Right atrium auricular region (tissue), 2 donors: ENCODE measurements around the gene PRCD. TPM values are rescaled to one million over a fixed set of nuclear protein-coding genes. Genes with fewer than 3 reads are reported as not detected.

Experiments used
- DNase-seq: peaks from one replicate; pipeline ENCODE4 v3.0.0-alpha.2; 2019; ENCODE audit warnings: low spot score
- H3K27ac ChIP-seq, 2 donors: fragments of 200-600 bp; sonication (generic); 1 replicate in 1 of 2; 2 replicates in 1 of 2; pipeline ENCODE4 v1.5.1; 2016 to 2019
- H3K27me3 ChIP-seq, 2 donors: fragments of 200-600 bp; sonication (generic); one replicate each; pipeline versions ENCODE4 v1.5.1 to v1.6.0; 2017 to 2019
- H3K36me3 ChIP-seq: fragments of 200-600 bp; sonication (generic); one replicate; pipeline ENCODE4 v1.5.1; 2016
- H3K4me1 ChIP-seq, 2 donors: fragments of 200-600 bp; sonication (generic); one replicate each; pipeline versions ENCODE4 v1.5.1 to v1.6.0; 2017 to 2019
- H3K4me3 ChIP-seq, 2 donors: fragments of 200-600 bp; sonication (generic); 1 replicate in 1 of 2; 2 replicates in 1 of 2; pipeline ENCODE4 v1.5.1; 2017 to 2019; ENCODE audit warnings: mild to moderate bottlenecking in 1 of 2, moderate library complexity in 1 of 2
- H3K9me3 ChIP-seq, 2 donors: fragments of 200-600 bp; sonication (generic); one replicate each; pipeline ENCODE4 v1.5.1; 2019
- total RNA-seq, 2 donors: library from RNA; depleted of rRNA; stranded (reverse); fragments of >200 nt; gene quantifications; one replicate each; pipeline ENCODE4 v1.1.0, GENCODE V29; 2016
- TF ChIP-seq, protein P1 (sequence below), 2 donors: fragments of 200-600 bp; sonication (generic); IDR thresholded peaks; one replicate each; pipeline ENCODE4 v1.5.1; 2019; ENCODE audit warnings: antibody characterized with exemption in 2 of 2

PRCD gene
- total RNA-seq, 2 donors from 2014 or later: 2.1 to 3.5 TPM

DNA sequence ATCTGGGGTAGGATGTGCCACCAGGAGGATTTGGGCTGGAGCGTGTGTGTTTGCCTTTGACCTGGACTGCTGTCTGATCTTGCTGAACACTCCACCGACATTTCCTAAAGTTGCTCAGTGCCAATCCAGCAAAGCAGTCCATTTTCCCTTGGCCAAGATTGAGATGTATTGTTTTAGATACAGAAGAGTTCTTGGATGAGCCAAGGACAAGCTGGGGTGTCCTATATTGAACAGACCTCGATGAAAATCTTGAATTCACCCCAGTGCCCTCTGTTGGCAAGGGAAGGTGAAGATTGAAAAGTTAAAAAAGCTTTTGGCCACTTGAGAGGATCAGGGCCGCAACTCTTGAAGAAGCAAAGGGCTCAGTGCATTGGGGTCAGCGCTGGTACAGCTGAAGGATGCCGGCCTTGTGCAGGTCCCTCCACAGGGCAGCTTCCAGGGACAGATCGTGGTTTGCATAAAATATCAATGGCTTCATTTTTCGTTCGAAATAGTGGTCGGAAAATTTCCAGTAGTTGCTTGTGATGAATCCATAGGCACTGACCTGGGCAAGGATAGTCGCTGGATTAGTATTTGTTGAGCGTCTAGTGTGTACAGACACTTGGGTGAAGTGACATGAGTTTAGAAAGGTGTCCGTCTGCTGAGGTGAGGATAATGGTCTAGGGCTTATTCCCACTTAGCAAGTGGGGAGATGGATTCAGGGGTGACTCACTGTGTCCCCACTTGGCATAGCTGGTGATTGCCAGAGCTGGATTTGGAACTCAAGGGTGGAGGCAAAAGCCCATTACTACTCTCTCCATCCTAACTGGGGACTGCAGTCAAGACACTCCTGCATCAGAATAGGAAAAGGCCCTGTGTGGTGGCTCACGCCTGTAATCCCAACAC lies 26.1 kb downstream of the PRCD start:
- TF ChIP-seq, protein P1, sequence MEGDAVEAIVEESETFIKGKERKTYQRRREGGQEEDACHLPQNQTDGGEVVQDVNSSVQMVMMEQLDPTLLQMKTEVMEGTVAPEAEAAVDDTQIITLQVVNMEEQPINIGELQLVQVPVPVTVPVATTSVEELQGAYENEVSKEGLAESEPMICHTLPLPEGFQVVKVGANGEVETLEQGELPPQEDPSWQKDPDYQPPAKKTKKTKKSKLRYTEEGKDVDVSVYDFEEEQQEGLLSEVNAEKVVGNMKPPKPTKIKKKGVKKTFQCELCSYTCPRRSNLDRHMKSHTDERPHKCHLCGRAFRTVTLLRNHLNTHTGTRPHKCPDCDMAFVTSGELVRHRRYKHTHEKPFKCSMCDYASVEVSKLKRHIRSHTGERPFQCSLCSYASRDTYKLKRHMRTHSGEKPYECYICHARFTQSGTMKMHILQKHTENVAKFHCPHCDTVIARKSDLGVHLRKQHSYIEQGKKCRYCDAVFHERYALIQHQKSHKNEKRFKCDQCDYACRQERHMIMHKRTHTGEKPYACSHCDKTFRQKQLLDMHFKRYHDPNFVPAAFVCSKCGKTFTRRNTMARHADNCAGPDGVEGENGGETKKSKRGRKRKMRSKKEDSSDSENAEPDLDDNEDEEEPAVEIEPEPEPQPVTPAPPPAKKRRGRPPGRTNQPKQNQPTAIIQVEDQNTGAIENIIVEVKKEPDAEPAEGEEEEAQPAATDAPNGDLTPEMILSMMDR (IDR thresholded peaks at IDR 0.05): no peak
- H3K9me3 ChIP-seq: no peaks in the 10 kb centered on the region
- no peak overlapping the region for H3K27ac ChIP-seq
- DNase-seq: no peak
- peaks cover 0 to 49% of the 10 kb centered on the region in 2 donors for H3K4me1 ChIP-seq
- no peaks in the 10 kb centered on the region for H3K27me3 ChIP-seq
- H3K4me3 ChIP-seq: no peak overlapping the region
- H3K36me3 ChIP-seq: peaks cover 41% of the 10 kb centered on the region

DNA sequence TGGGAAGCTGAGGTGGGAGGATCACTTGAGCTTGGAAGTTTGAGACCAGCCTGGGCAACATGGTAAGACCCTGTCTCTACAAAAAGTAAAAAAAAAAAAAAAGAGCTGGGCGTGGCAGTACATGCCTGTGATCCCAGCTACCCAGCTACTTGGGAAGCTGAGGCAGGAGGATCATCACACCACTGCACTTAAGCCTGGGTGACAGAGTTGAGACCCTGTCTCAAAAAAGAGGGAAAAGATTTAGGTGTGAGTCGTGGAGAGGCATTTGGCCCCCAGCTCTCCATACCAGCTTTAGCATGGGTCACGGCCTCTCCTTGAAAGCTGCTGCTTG lies 26.7 kb downstream of the PRCD start:
- Histone ChIP-seq H3K27me3 (no peaks in the 10 kb centered on the region), H3K27ac (no peak overlapping the region), H3K4me1 (peaks cover 0 to 42% of the 10 kb centered on the region in 2 donors), H3K4me3 (no peak overlapping the region), H3K9me3 (no peaks in the 10 kb centered on the region), H3K36me3 (peaks cover 35% of the 10 kb centered on the region)
- no peak for DNase-seq
- TF ChIP-seq, protein P1 (IDR thresholded peaks at IDR 0.05): no peak

DNA sequence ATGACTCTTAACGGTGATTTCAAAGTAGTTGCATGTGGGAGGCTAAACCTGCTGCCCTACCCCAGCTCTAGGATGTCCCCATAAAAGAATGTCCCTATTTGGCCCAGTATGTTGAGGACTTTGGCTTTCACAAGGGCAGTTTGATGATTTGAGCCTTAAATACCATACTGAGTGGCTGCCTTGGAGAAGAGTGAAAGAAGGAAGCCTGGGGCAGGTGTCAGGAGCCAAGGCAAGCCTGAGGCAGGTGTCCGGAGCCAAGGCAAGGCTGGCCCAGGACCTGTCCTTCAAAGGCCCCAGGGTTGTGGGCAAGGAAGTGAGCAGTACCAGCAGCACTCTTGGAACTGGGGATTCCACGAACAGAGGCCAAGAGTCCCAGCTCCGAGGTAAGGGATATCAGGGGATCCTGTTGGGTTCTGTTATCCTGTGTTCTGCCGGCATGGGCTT lies 27.2 kb downstream of the PRCD start:
- H3K4me1 ChIP-seq: peaks cover 0 to 38% of the 10 kb centered on the region in 2 donors

DNA sequence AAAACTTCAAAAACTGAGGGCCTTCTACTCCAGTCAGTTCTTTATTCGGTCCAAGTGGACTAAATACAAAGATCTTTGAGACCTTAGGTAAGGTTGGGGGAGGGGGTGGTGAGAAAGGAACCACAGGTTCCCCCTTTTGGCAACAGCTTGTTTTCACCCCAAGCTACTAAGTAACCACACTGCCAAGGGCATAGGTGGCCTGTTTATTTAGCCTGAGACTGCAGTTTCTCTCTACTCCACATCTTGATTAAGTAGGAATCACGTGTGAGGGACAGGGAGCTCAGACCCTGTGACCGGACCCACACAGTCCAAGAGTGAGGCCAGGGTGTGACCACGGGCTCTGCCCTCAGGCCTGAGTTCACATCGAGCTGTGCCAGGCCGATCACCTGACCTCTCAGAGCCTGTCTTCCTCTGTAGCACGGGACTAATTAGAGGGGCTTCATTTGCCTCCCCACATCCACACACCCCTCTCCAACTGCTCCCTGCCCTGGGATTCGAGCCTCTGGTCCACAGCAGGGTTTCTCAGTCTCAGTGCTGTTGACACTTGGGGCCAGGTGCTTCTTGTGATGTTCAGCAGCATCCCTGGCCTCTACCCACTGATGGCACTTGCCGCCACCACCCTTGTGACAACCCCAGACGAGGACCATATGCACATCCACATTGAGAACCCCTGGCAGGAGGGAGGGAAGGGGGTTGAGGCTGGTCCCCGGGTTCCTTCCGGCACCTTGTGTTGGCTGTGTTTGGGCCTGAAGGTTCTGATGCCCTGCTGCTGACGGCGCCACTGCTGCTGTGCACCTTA lies 28.0 kb downstream of the PRCD start:
- Histone ChIP-seq H3K4me1 (peaks cover 0 to 32% of the 10 kb centered on the region in 2 donors), H3K27ac (peak overlapping the region in 1 of 2 donors; percentile 35), H3K36me3 (peaks cover 29% of the 10 kb centered on the region), H3K4me3 (no peak overlapping the region), H3K9me3 (no peaks in the 10 kb centered on the region), H3K27me3 (no peaks in the 10 kb centered on the region)
- TF ChIP-seq, protein P1 (IDR thresholded peaks at IDR 0.05): no peak
- DNase-seq: no peak

More for the DNA sequence above, 27.2 kb downstream of the PRCD start:
- Histone ChIP-seq H3K36me3 (peaks cover 30% of the 10 kb centered on the region), H3K27ac (no peak overlapping the region), H3K9me3 (no peaks in the 10 kb centered on the region), H3K27me3 (no peaks in the 10 kb centered on the region), H3K4me3 (no peak overlapping the region)
- TF ChIP-seq, protein P1 (IDR thresholded peaks at IDR 0.05): no peak
- no peak for DNase-seq

DNA sequence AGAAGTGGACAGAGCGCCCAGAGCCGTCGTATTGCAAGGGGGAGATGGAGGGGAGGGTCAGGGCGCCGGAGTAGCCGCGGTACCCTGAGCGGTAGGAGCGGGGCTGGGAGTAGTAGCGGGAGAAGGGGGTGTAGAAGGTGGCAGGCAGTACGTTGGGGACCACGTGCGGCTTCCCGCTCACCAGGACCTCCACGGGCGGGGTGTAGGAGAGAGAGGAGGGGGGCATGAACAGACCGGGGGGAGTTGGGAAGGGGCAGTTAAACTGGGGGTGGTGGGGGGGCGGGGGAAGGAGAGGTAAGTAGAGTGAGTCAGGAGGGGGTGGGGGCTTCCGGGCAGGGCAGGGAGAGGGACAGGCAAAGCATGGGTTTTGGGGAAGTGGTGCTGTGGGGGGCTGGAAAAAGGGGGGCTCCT lies 29.0 kb downstream of the PRCD start:
- TF ChIP-seq, protein P1 (IDR thresholded peaks at IDR 0.05): no peak
- Histone ChIP-seq H3K4me3 (no peak overlapping the region), H3K9me3 (no peaks in the 10 kb centered on the region), H3K27ac (no peak overlapping the region), H3K4me1 (peaks cover 0 to 31% of the 10 kb centered on the region in 2 donors), H3K36me3 (peaks cover 22% of the 10 kb centered on the region), H3K27me3 (no peaks in the 10 kb centered on the region)
- DNase-seq: no peak
